Activated B cell treated with CpG ODN at 0.5 μM for 24 hours (primary cell): ENCODE measurements around the gene ZSCAN16. TPM values are rescaled to one million over a fixed set of nuclear protein-coding genes. Genes with fewer than 3 reads are reported as not detected.

Experiments
- ATAC-seq: fragments of 200-7000 bp; cut with Tn5 transposase; one replicate; pipeline ENCODE4 v1.10.0; 2021; ENCODE audit warnings: low read depth, mild to moderate bottlenecking, moderate library complexity
- CTCF ChIA-PET: fragments of 350-600 bp; sonication (Branson Sonifier 250); formaldehyde crosslinking; loops from one replicate; lab custom pipeline; 2021; ENCODE audit warnings: antibody characterized with exemption; lab: Charles Lee
- POLR2A ChIA-PET: fragments of 350-600 bp; sonication (Branson Sonifier 250); formaldehyde crosslinking; loops from one replicate; lab custom pipeline; 2021; ENCODE audit warnings: antibody characterized with exemption; lab: Charles Lee
- DNase-seq: peaks from one replicate; pipeline ENCODE4 v3.0.0; 2022
- H3K27ac Mint-ChIP-seq: one replicate; pipeline ENCODE4 v1.8.0; 2020; ENCODE audit warnings: mixed read lengths
- H3K27me3 Mint-ChIP-seq: one replicate; pipeline ENCODE4 v1.8.0; 2021; ENCODE audit warnings: mixed read lengths
- H3K36me3 Mint-ChIP-seq: one replicate; pipeline ENCODE4 v1.8.0; 2021; ENCODE audit warnings: low read depth, mixed read lengths
- H3K4me1 Mint-ChIP-seq: one replicate; pipeline ENCODE4 v1.8.0; 2021; ENCODE audit warnings: mixed read lengths
- H3K4me3 Mint-ChIP-seq: one replicate; pipeline ENCODE4 v1.8.0; 2020; ENCODE audit warnings: mild to moderate bottlenecking, mixed read lengths
- H3K9me3 Mint-ChIP-seq: one replicate; pipeline ENCODE4 v1.8.0; 2020; ENCODE audit warnings: mixed read lengths
- intact Hi-C: fragments of 100-400 bp; cut with micrococcal nuclease; formaldehyde crosslinking; loops from one replicate; pipeline ENCODE4 v1.15.1; 2024
- total RNA-seq: library from RNA; stranded (reverse); gene quantifications from 2 replicates; pipeline ENCODE4 v1.2.3, GENCODE V29; 2022
- TF ChIP-seq, protein P1 (sequence below): fragments of 200-600 bp; IDR thresholded peaks from one replicate; pipeline ENCODE4 v1.8.0; 2022; ENCODE audit warnings: antibody characterized with exemption, mild to moderate bottlenecking

Gene ZSCAN16
- total RNA-seq, 1 donor from 2014 or later = 12.6 TPM

DNA sequence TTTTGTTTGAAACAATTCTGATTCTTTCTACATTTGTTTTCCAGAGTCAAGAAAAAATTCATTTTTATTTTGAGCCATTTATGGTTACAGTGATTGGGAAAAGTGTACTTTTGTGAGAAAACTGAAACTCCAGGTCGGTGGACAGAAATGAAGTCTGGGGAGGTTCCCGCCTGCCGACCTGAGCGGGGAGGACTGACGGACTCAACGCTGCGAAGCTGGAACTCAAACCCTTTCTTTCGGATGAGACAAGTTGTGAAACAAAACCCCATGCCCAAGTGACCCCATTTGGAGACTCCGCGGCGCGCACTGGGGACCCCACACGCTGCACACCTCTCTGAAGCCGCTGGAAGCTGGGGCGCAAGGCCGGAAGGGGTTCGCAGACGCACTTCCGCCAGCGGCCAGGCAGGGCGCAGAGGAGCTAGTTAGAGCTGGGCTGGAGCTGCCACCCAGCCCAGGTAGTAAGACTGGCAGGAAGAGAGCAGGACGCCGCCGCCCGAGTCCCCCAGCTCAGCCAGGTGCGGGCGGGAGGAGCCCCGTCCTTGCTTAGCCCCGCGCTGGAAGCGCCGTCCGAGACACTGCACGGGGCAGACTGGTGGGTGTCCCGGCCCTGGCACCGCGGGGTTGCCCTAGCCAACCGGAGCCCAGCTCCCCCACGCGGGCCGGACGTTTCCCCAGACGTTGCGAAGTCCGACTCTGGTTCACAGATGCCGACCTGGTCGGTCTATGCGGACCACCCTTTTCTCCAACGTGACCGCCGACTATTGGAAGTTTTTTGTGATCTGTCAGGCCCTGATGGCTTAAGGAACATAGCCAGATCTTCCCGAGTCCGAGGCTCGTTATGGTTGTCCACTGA, 19.8 kb upstream of the ZSCAN16 start:
- intact Hi-C loops = loop anchor here (1.0 to 2.0 kb wide), 5 partner anchors 20 to 252 kb away; partner anchors contain the start of gene ZSCAN16
- CTCF ChIA-PET = interaction anchor here (0.7 to 2.3 kb wide), 15 partner anchors 12 to 279 kb away, joined by 3 to 10 read pairs (median 3); partner anchors contain the start of genes ZKSCAN4 and ZSCAN26
- peaks cover 2% of the 10 kb centered on the region for H3K36me3 Mint-ChIP-seq
- TF ChIP-seq, protein P1, sequence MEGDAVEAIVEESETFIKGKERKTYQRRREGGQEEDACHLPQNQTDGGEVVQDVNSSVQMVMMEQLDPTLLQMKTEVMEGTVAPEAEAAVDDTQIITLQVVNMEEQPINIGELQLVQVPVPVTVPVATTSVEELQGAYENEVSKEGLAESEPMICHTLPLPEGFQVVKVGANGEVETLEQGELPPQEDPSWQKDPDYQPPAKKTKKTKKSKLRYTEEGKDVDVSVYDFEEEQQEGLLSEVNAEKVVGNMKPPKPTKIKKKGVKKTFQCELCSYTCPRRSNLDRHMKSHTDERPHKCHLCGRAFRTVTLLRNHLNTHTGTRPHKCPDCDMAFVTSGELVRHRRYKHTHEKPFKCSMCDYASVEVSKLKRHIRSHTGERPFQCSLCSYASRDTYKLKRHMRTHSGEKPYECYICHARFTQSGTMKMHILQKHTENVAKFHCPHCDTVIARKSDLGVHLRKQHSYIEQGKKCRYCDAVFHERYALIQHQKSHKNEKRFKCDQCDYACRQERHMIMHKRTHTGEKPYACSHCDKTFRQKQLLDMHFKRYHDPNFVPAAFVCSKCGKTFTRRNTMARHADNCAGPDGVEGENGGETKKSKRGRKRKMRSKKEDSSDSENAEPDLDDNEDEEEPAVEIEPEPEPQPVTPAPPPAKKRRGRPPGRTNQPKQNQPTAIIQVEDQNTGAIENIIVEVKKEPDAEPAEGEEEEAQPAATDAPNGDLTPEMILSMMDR = no peak
- H3K4me1 Mint-ChIP-seq = peaks cover 10% of the 10 kb centered on the region
- H3K4me3 Mint-ChIP-seq = peak overlapping the region; percentile 94
- POLR2A ChIA-PET = interaction anchor here (0.5 to 2.7 kb wide), 42 partner anchors 11 to 1948 kb away, joined by 3 to 41 read pairs (median 5); partner anchors contain the start of genes TRIM27, ZKSCAN4, ZKSCAN8 and ZNF165
- H3K27me3 Mint-ChIP-seq = peaks cover 6% of the 10 kb centered on the region
- H3K9me3 Mint-ChIP-seq = peaks cover 5% of the 10 kb centered on the region
- DNase-seq (peak; percentile 80), ATAC-seq (peak; percentile 98)
- peak overlapping the region; percentile 95 for H3K27ac Mint-ChIP-seq

DNA sequence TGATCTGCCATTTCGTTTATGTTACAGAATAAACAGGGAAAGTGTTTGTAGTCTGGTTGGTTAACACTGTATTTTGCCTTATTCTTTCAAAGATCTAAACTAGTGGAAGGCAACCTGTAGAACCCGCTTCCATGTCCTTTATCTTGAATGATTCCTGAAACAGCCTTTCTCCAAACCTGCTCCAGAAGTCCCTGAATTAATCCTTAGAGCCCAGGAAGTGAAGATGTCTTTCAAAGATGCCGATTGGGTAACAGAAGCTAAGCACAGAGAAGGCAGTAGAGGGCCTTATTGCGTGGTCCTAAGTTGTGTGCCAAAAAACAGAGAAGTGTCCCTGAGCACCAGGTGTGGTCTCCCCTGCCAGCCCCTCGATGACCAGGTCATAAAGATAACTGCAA, 19.2 kb upstream of the ZSCAN16 start:
- ATAC-seq = no peak

DNA sequence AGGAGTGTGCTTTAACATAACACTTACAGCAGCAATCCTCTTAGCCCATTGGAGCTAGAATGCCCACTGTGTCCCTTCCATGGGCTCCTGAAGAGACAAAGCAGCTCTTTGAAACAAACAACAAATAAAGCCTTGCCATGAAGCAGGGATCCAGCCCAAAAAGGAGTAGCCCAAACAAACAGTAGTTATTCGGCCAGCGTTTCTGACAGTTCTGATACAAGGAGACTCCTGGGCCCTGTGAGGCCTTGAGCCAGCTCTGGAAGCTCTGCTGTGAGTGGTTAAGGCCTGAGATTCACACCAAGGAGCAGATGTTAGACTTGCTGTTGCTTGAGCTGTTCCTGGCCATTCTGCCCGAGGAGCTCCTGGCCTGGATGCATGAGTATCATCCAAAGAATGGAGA, 16.9 kb upstream of the ZSCAN16 start:
- ChIA-PET CTCF (no interaction called here), POLR2A (no interaction called here)
- H3K27me3 Mint-ChIP-seq = peaks cover 5% of the 10 kb centered on the region
- H3K9me3 Mint-ChIP-seq = peaks cover 3% of the 10 kb centered on the region
- peaks cover 10% of the 10 kb centered on the region for H3K4me1 Mint-ChIP-seq
- DNase-seq (no peak), ATAC-seq (no peak)
- H3K27ac Mint-ChIP-seq = no peak overlapping the region
- peaks cover 2% of the 10 kb centered on the region for H3K36me3 Mint-ChIP-seq
- TF ChIP-seq, protein P1 = no peak
- intact Hi-C loops = no loop called here
- no peak overlapping the region for H3K4me3 Mint-ChIP-seq

More for the DNA sequence above, 19.2 kb upstream of the ZSCAN16 start:
- Mint-ChIP-seq H3K27me3 (peaks cover 4% of the 10 kb centered on the region), H3K36me3 (peaks cover 2% of the 10 kb centered on the region), H3K4me3 (peak overlapping the region; percentile 94), H3K27ac (peak overlapping the region; percentile 95), H3K4me1 (peaks cover 10% of the 10 kb centered on the region), H3K9me3 (peaks cover 5% of the 10 kb centered on the region)
- ChIA-PET POLR2A (interaction anchor here (0.6 to 2.7 kb wide), 31 partner anchors 12 to 957 kb away, joined by 3 to 41 read pairs (median 5); partner anchors contain the start of genes TRIM27, ZKSCAN4, ZKSCAN8 and ZNF165), CTCF (interaction anchor here (0.7 to 2.3 kb wide), 11 partner anchors 23 to 267 kb away, joined by 3 to 10 read pairs (median 3); partner anchors contain the start of genes ZKSCAN4 and ZSCAN26)
- intact Hi-C loops = loop anchor here (2.0 kb wide), 1 partner anchor 202 kb away; no protein-coding TSS in a partner anchor
- TF ChIP-seq, protein P1 = no peak
- no peak for DNase-seq

DNA sequence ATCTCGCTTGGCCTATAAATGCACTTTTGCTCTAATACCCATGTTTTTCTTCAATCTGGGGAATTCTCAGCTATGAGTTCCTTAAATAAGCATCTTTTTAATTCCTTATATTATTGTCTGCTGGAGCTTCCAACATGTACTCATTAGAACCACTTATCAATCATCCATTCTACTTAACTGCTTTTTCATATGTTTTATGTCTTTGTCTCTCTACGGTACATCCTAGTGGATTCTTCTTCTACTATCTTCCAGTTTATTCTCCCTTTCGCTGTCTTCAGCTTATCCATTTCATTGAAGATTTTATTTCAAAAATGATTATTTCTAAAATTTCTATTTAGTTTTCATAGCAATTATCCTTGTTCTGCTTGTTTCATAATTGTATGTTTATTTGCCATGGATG, 12.4 kb upstream of the ZSCAN16 start:
- ATAC-seq (no peak), DNase-seq (no peak)
- POLR2A ChIA-PET = no interaction called here
- intact Hi-C loops = no loop called here
- H3K4me3 Mint-ChIP-seq = no peak overlapping the region
- no peaks in the 10 kb centered on the region for H3K9me3 Mint-ChIP-seq
- H3K27ac Mint-ChIP-seq = no peak overlapping the region
- no peaks in the 10 kb centered on the region for H3K4me1 Mint-ChIP-seq
- CTCF ChIA-PET = no interaction called here
- peaks cover 5% of the 10 kb centered on the region for H3K27me3 Mint-ChIP-seq
- TF ChIP-seq, protein P1 = no peak
- H3K36me3 Mint-ChIP-seq = peaks cover 16% of the 10 kb centered on the region

DNA sequence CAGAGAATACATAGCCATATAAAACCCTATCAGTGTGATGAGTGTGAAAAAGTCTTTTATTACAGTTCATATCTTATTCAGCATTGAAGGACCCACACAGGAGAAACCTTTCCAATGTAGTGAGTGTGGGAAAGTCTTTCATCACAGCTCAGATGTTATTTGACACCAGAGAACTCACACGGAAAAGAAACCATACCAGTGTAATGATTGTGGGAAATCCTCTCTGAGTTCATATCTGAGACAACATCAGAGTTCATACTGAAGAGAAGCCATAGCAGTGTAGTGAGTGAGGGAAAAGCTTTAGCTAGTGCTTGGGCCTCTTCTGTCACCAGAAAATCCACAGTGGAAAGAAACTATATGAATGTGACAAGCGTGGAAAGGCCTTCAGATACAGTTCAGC, 8.6 kb upstream of the ZSCAN16 start:
- DNase-seq (no peak), ATAC-seq (no peak)
- peaks cover 38% of the 10 kb centered on the region for H3K36me3 Mint-ChIP-seq
- H3K4me3 Mint-ChIP-seq = no peak overlapping the region
- POLR2A ChIA-PET = interaction anchor here (0.6 to 1.2 kb wide), 2 partner anchors 11 to 230 kb away, joined by 3 to 5 read pairs; no protein-coding TSS in a partner anchor
- H3K4me1 Mint-ChIP-seq = no peaks in the 10 kb centered on the region
- no peaks in the 10 kb centered on the region for H3K9me3 Mint-ChIP-seq
- TF ChIP-seq, protein P1 = no peak
- no peaks in the 10 kb centered on the region for H3K27me3 Mint-ChIP-seq
- H3K27ac Mint-ChIP-seq = no peak overlapping the region
- intact Hi-C loops = no loop called here
- CTCF ChIA-PET = interaction anchor here (0.9 to 1.0 kb wide), 2 partner anchors 12 to 240 kb away, joined by 3 read pairs; no protein-coding TSS in a partner anchor
